ENCODE data around the gene BICD2.

DNA sequence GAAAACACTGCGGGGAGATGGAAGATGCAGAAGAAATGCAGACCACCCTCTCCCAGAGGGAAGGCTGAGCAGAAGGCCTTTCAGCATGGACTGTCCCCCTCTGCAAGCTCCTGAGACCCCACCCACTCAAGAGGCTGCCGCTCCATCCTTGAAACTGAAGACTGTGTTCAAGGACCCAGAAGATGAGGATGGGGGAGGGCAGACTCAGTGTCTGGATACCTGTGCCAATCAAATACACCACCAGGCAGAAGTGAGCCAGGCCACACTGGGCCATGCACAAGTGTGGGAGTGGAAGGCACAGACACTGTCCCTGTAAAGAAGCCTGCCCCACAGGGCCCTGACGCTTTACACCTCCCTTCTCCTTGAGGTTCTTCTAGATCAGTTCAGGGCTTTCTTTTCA lies 54.7 kb downstream of the BICD2 start:
- TF ChIP-seq, protein P1, sequence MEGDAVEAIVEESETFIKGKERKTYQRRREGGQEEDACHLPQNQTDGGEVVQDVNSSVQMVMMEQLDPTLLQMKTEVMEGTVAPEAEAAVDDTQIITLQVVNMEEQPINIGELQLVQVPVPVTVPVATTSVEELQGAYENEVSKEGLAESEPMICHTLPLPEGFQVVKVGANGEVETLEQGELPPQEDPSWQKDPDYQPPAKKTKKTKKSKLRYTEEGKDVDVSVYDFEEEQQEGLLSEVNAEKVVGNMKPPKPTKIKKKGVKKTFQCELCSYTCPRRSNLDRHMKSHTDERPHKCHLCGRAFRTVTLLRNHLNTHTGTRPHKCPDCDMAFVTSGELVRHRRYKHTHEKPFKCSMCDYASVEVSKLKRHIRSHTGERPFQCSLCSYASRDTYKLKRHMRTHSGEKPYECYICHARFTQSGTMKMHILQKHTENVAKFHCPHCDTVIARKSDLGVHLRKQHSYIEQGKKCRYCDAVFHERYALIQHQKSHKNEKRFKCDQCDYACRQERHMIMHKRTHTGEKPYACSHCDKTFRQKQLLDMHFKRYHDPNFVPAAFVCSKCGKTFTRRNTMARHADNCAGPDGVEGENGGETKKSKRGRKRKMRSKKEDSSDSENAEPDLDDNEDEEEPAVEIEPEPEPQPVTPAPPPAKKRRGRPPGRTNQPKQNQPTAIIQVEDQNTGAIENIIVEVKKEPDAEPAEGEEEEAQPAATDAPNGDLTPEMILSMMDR (IDR thresholded peaks at IDR 0.05): no peak
- TF ChIP-seq EP300 (IDR thresholded peaks at IDR 0.05; ENCODE audit: low read depth): no peak
